ENCODE data around the gene RFTN1. TPM values are rescaled to one million over a fixed set of nuclear protein-coding genes. Genes with fewer than 3 reads are reported as not detected.

RFTN1 gene
- total and polyA plus RNA-seq, 9 of the 15 experiments (the other 6 are each of a cell fraction or from before 2014, with no cell fraction given): 0.08 to 0.51 (median 0.11) TPM; not detected in 6

DNA sequence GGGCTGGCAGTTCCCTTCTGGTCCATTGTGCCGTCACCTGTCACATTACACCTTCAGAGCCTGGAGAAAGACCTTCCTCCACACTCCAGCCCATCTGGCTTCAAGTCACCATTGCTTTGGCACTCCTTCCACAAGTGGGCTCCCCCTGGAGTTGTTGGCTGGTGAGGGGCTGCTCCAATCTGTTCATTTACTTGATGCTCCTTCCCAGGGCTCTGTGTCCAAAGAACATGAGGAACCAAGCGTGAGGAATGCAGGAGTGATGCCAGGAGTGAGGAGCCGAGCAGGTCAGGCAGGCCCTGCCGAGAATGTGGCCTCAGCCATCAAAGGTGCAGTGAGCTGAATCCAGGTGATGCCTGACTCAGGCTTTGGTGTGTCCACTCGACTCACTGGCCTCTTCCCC lies 191.3 kb downstream of the RFTN1 start:
- ChIA-PET CTCF (ENCODE audit: low intra/inter-chr PET ratio) (no interaction called here), POLR2A (interaction anchor here (1.0 kb wide), 1 partner anchor 9 kb away, joined by 4 read pairs; no protein-coding TSS in a partner anchor)
- intact Hi-C loops (cut with micrococcal nuclease): no loop called here
- DNase-seq (ENCODE audit: extremely low read depth in 1 of 4, low spot score in 3 of 4) (no peak), ATAC-seq (no peak), FAIRE-seq (no peak)
- no peak overlapping the region for H3K4me2 ChIP-seq (ENCODE audit: insufficient read depth, low read length)
- no peaks in the 10 kb centered on the region for H3K27me3 ChIP-seq (ENCODE audit: control insufficient read depth in 2 of 2, insufficient read depth in 2 of 2, low read length in 2 of 2)
- H3K79me2 ChIP-seq (ENCODE audit: control insufficient read depth, insufficient read depth, low read length): no peaks in the 10 kb centered on the region
- H3K9ac ChIP-seq (ENCODE audit: insufficient read depth in 1 of 2, low read depth in 2 of 2, low read length in 2 of 2): peak overlapping the region in 1 of 2 experiments; percentile 54; a peak in 2 of 4 replicates
- no peak overlapping the region for H3K27ac ChIP-seq (ENCODE audit: extremely low read depth, low read depth, low read length)
- H3K9me1 ChIP-seq (ENCODE audit: control insufficient read depth, insufficient read depth, low read length): no peaks in the 10 kb centered on the region
- no peaks in the 10 kb centered on the region for H4K20me1 ChIP-seq (replicated peaks; ENCODE audit: control insufficient read depth, insufficient read depth, low read length)
- WGBS (ENCODE audit: insufficient coverage, low coverage, missing lambda C conversion rate): 91% methylated on average over 5 of the region's 5 CpGs
- H3K4me3 ChIP-seq: no peak overlapping the region
- BruUV-seq (replicated peaks): no TSS peak
- H3K9me3 ChIP-seq (replicated peaks; ENCODE audit: control insufficient read depth, insufficient read depth, low read depth, low read length): no peaks in the 10 kb centered on the region
- peaks cover 0 to 12% of the 10 kb centered on the region in 2 experiments; a peak in 2 of 5 replicates for H3K4me1 ChIP-seq (replicated peaks in 1 of 2; ENCODE audit: control insufficient read depth in 2 of 2, insufficient read depth in 2 of 2, low read length in 2 of 2)
- peaks cover 78% of the 10 kb centered on the region for H3K36me3 ChIP-seq (ENCODE audit: control insufficient read depth, insufficient read depth, low read length)
- TF ChIP-seq, protein P1, sequence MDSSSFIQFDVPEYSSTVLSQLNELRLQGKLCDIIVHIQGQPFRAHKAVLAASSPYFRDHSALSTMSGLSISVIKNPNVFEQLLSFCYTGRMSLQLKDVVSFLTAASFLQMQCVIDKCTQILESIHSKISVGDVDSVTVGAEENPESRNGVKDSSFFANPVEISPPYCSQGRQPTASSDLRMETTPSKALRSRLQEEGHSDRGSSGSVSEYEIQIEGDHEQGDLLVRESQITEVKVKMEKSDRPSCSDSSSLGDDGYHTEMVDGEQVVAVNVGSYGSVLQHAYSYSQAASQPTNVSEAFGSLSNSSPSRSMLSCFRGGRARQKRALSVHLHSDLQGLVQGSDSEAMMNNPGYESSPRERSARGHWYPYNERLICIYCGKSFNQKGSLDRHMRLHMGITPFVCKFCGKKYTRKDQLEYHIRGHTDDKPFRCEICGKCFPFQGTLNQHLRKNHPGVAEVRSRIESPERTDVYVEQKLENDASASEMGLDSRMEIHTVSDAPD (CRISPR knock-in tag; IDR thresholded peaks at IDR 0.05): no peak
- no peak for TF ChIP-seq TEAD1 (CRISPR knock-in tag; IDR thresholded peaks at IDR 0.05)
- TF ChIP-seq DACH1 (IDR thresholded peaks at IDR 0.05; ENCODE audit: partially characterized antibody): no peak
- TF ChIP-seq FOXM1 (IDR thresholded peaks at IDR 0.05; ENCODE audit: low read depth): no peak
- no peak for TF ChIP-seq FOXM1 (CRISPR knock-in tag; IDR thresholded peaks at IDR 0.05; ENCODE audit: low read depth)
- TF ChIP-seq ZC3H11A (IDR thresholded peaks at IDR 0.05; ENCODE audit: low read depth, low read length): no peak
- TF ChIP-seq ARNT (IDR thresholded peaks at IDR 0.05): no peak
- TF ChIP-seq RBM34 (IDR thresholded peaks at IDR 0.05; ENCODE audit: borderline replicate concordance, insufficient read depth, low read length): no peak
- no peak for TF ChIP-seq KHSRP (IDR thresholded peaks at IDR 0.05)
- no peak for TF ChIP-seq ILF3 (IDR thresholded peaks at IDR 0.05; ENCODE audit: borderline replicate concordance)
- in situ Hi-C loops (cut with MboI): no loop called here
- no peak overlapping the region for H2AFZ ChIP-seq (ENCODE audit: low read depth, low read length)
